ENCODE data around the gene NXNL1. TPM values are rescaled to one million over a fixed set of nuclear protein-coding genes. Genes with fewer than 3 reads are reported as not detected.

The NXNL1 gene
- total and polyA plus RNA-seq, 9 of the 15 experiments (the other 6 are each of a cell fraction or from before 2014, with no cell fraction given) = not detected

- TF ChIP-seq THAP12 (CRISPR knock-in tag; IDR thresholded peaks at IDR 0.05) = no peak
- no peak for TF ChIP-seq STAT5A (IDR thresholded peaks at IDR 0.05; ENCODE audit: borderline replicate concordance, low read length)
These were observed 23.9 kb downstream of the NXNL1 start (continued) for GRCh38 chr19:17436874-17437267.

- Histone ChIP-seq H3K9me1 (ENCODE audit: control insufficient read depth, insufficient read depth, low read length) (no peaks in the 10 kb centered on the region), H3K27ac (ENCODE audit: extremely low read depth, low read depth, low read length) (no peak overlapping the region), H3K4me3 (no peak overlapping the region), H3K4me2 (ENCODE audit: insufficient read depth, low read length) (no peak overlapping the region), H3K36me3 (ENCODE audit: control insufficient read depth, insufficient read depth, low read length) (no peaks in the 10 kb centered on the region), H2AFZ (ENCODE audit: low read depth, low read length) (no peak overlapping the region), H3K9ac (ENCODE audit: insufficient read depth in 1 of 2, low read depth in 2 of 2, low read length in 2 of 2) (no peak overlapping the region), H4K20me1 (replicated peaks; ENCODE audit: control insufficient read depth, insufficient read depth, low read length) (no peaks in the 10 kb centered on the region; the same call in none of the 2 replicates), H3K9me3 (replicated peaks; ENCODE audit: control insufficient read depth, insufficient read depth, low read depth, low read length) (peaks cover under 1% of the 10 kb centered on the region; the same call in 1 of the 2 replicates), H3K4me1 (replicated peaks in 1 of 2; ENCODE audit: control insufficient read depth in 2 of 2, insufficient read depth in 2 of 2, low read length in 2 of 2) (peaks cover 0 to 6% of the 10 kb centered on the region in 2 experiments; a peak in 2 of 5 replicates), H3K27me3 (ENCODE audit: control insufficient read depth in 2 of 2, insufficient read depth in 2 of 2, low read length in 2 of 2) (peaks cover 0 to 23% of the 10 kb centered on the region in 2 experiments; a peak in 4 of 5 replicates), H3K79me2 (ENCODE audit: control insufficient read depth, insufficient read depth, low read length) (no peaks in the 10 kb centered on the region)
- intact Hi-C loops (cut with micrococcal nuclease) (no loop called here), in situ Hi-C loops (cut with MboI) (no loop called here)
- FAIRE-seq (no peak), ATAC-seq (no peak), DNase-seq (ENCODE audit: extremely low read depth in 1 of 4, low spot score in 3 of 4) (no peak)
- ChIA-PET CTCF (ENCODE audit: low intra/inter-chr PET ratio) (no interaction called here), POLR2A (interaction anchor here (0.6 kb wide), 1 partner anchor 664 kb away, joined by 4 read pairs; no protein-coding TSS in a partner anchor)
- BruUV-seq (replicated peaks) = no TSS peak
- WGBS (ENCODE audit: insufficient coverage, low coverage, missing lambda C conversion rate) = 26% methylated on average over 25 of the region's 25 CpGs
- TF ChIP-seq CEBPZ (IDR thresholded peaks at IDR 0.05; ENCODE audit: borderline replicate concordance, low read depth, low read length) = 0 out of 2 replicates have a peak, but pooled peaks have one; percentile 38
- no peak for TF ChIP-seq HCFC1 (IDR thresholded peaks at IDR 0.05; ENCODE audit: low read depth, low read length)
- 0 out of 2 replicates have a peak, but pooled peaks have one; percentile 61 for TF ChIP-seq SMARCA5 (IDR thresholded peaks at IDR 0.05)
- TF ChIP-seq KDM1A (IDR thresholded peaks at IDR 0.05) = 0 out of 4 replicates have a peak, but pooled peaks of 1 of the 2 experiments have one; percentile 21
- TF ChIP-seq THAP12 (CRISPR knock-in tag; IDR thresholded peaks at IDR 0.05) = no peak
- no peak for TF ChIP-seq BHLHE40 (IDR thresholded peaks at IDR 0.05; ENCODE audit: low read length)
These were observed 24.4 kb downstream of the NXNL1 start for GRCh38 chr19:17436094-17436873.
